T-helper 17 cell (primary cell): ENCODE results near the gene ETS1. TPM values are rescaled to one million over a fixed set of nuclear protein-coding genes. Genes with fewer than 3 reads are reported as not detected.

ENCODE experiments used
- ATAC-seq: fragments of 150-1000 bp; cut with Tn5 transposase; 2 replicates; pipeline ENCODE4 v1.10.0; 2021; ENCODE audit warnings: mild to moderate bottlenecking, moderate library complexity
- DNase-seq, 3 donors: peaks; one replicate each; pipeline versions ENCODE4 v3.0.0 to v3.0.0-alpha.2; 2020 to 2021
- H3K9me3 ChIP-seq: one replicate; pipeline ENCODE4 v1.7.0; 2013; ENCODE audit warnings: low read length, mild to moderate bottlenecking; ENCODE audit not compliant: control insufficient read depth, poor library complexity, severe bottlenecking
- H3K27ac Mint-ChIP-seq: one replicate; pipeline ENCODE4 v1.8.0; 2022; ENCODE audit warnings: mild to moderate bottlenecking, moderate library complexity, mixed read lengths
- H3K27me3 Mint-ChIP-seq: one replicate; pipeline ENCODE4 v1.8.0; 2022; ENCODE audit warnings: mixed read lengths
- H3K36me3 Mint-ChIP-seq: one replicate; pipeline ENCODE4 v1.8.0; 2022; ENCODE audit warnings: low read depth, mixed read lengths
- H3K4me1 Mint-ChIP-seq: one replicate; pipeline ENCODE4 v1.8.0; 2022; ENCODE audit warnings: mild to moderate bottlenecking, mixed read lengths
- H3K4me3 Mint-ChIP-seq: one replicate; pipeline ENCODE4 v1.8.0; 2022; ENCODE audit warnings: mild to moderate bottlenecking, moderate library complexity, mixed read lengths
- total RNA-seq, 4 donors: library from RNA in 2 of 4; stranded (reverse) in 2 of 4; gene quantifications; one replicate each; pipeline ENCODE4 v1.2.3 and lab custom pipeline; 2022 to 2026

ETS1 gene
- total RNA-seq, 2 donors from 2014 or later = 670 to 745 TPM

- ATAC-seq = no peak
- Mint-ChIP-seq H3K27me3 (no peaks in the 10 kb centered on the region), H3K4me1 (peaks cover 73% of the 10 kb centered on the region), H3K4me3 (peak overlapping the region; percentile 81), H3K27ac (peak overlapping the region; percentile 98), H3K36me3 (no peaks in the 10 kb centered on the region)
- DNase-seq = no peak
- H3K9me3 ChIP-seq = no peaks in the 10 kb centered on the region
Measured at GRCh38 chr11:128625326-128625725, 38.0 kb upstream of the ETS1 start.

GRCh38 chr11:128624269-128625175, 37.2 kb upstream of the ETS1 start:
- Mint-ChIP-seq H3K36me3 (no peaks in the 10 kb centered on the region), H3K4me3 (peak overlapping the region; percentile 81), H3K4me1 (peaks cover 76% of the 10 kb centered on the region), H3K27me3 (no peaks in the 10 kb centered on the region), H3K27ac (peak overlapping the region; percentile 98)
- ATAC-seq = peak; percentile 77
- no peaks in the 10 kb centered on the region for H3K9me3 ChIP-seq
- DNase-seq = peak; percentile 35 to 60 (median 55)

GRCh38 chr11:128623091-128623490, 35.7 kb upstream of the ETS1 start:
- DNase-seq = no peak
- H3K9me3 ChIP-seq = no peaks in the 10 kb centered on the region
- no peaks in the 10 kb centered on the region for H3K36me3 Mint-ChIP-seq
- peaks cover 77% of the 10 kb centered on the region for H3K4me1 Mint-ChIP-seq
- H3K27me3 Mint-ChIP-seq = no peaks in the 10 kb centered on the region
- H3K4me3 Mint-ChIP-seq = no peak overlapping the region
- ATAC-seq = no peak
- peak overlapping the region; percentile 98 for H3K27ac Mint-ChIP-seq

GRCh38 chr11:128621601-128622501, 34.5 kb upstream of the ETS1 start:
- Mint-ChIP-seq H3K36me3 (no peaks in the 10 kb centered on the region), H3K4me3 (no peak overlapping the region), H3K27me3 (no peaks in the 10 kb centered on the region), H3K4me1 (peaks cover 78% of the 10 kb centered on the region), H3K27ac (peak overlapping the region; percentile 98)
- DNase-seq (no peak), ATAC-seq (no peak)
- H3K9me3 ChIP-seq = no peaks in the 10 kb centered on the region

DNA sequence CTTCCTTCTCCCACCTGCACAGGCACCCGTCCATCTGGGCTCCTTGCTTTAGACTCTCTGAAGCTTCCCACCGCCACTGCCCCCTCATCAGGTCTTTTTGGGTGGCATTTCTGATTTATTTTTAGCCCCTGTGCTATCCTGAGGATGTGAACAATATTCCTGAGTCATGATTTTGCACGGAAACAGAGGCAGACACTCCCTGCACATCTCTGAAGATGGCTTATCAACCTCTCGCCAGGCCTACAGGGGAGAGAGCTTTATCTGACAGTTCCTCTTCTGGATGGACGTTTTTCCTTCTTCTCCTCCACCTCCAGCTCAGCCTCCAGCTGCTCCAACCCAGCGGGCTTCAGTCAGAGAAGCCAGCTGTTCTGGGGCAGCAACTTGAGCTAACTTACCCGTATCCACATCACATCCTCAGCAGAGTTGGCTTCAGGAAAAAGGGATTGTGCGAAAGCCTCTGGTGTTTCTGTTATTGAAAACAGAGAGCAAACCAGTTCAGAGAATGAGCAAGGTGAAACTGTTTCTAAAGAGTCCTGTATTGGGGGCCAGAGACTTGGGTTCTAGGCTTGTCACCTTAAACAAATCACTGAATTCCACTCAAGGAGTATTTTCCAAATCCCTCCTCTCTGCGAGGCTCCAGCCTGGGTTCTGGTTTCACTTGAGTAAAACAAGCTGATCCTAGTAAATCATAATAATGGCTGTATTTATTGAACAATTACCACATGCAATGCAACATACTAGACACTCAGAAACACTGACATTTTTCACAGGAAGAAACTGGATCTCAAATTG, 33.1 kb upstream of the ETS1 start:
- no peaks in the 10 kb centered on the region for H3K9me3 ChIP-seq
- Mint-ChIP-seq H3K36me3 (no peaks in the 10 kb centered on the region), H3K27me3 (no peaks in the 10 kb centered on the region), H3K27ac (peak overlapping the region; percentile 98), H3K4me3 (peak overlapping the region; percentile 74), H3K4me1 (peaks cover 70% of the 10 kb centered on the region)
- DNase-seq (no peak), ATAC-seq (no peak)

- Mint-ChIP-seq H3K4me3 (peak overlapping the region; percentile 74), H3K27ac (peak overlapping the region; percentile 98), H3K36me3 (no peaks in the 10 kb centered on the region), H3K4me1 (peaks cover 70% of the 10 kb centered on the region), H3K27me3 (no peaks in the 10 kb centered on the region)
- no peaks in the 10 kb centered on the region for H3K9me3 ChIP-seq
- ATAC-seq (peak; percentile 34), DNase-seq (no peak)
Measured at GRCh38 chr11:128619540-128620308, 32.4 kb upstream of the ETS1 start.

DNA sequence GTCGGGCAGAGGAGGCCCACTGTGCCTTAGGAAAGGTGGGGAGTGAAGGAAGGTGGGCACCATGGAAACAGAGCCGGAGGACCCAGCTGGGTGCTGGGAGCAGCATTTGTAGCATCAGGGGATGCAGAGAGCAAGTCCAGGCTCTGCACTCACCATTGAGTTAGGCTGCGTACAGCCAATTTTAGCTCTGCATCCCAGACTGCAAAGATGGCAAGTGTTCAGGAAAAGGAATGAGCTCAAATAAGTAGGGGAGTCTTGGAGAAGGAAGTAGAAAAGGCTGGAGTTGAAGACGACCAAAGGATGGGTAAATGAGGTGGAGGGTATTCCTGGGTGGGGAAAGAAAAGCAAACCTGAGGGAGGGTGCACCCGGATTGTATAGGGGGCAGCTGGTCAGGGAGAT, 31.6 kb upstream of the ETS1 start:
- Mint-ChIP-seq H3K4me1 (peaks cover 67% of the 10 kb centered on the region), H3K36me3 (no peaks in the 10 kb centered on the region), H3K27ac (peak overlapping the region; percentile 98), H3K27me3 (no peaks in the 10 kb centered on the region), H3K4me3 (no peak overlapping the region)
- no peaks in the 10 kb centered on the region for H3K9me3 ChIP-seq
- DNase-seq = no peak
- no peak for ATAC-seq

- no peaks in the 10 kb centered on the region for H3K9me3 ChIP-seq
- no peak for ATAC-seq
- Mint-ChIP-seq H3K27me3 (no peaks in the 10 kb centered on the region), H3K4me3 (no peak overlapping the region), H3K4me1 (peaks cover 64% of the 10 kb centered on the region), H3K36me3 (no peaks in the 10 kb centered on the region), H3K27ac (peak overlapping the region; percentile 98)
- DNase-seq = no peak
Measured at GRCh38 chr11:128618603-128619002, 31.2 kb upstream of the ETS1 start.

DNA sequence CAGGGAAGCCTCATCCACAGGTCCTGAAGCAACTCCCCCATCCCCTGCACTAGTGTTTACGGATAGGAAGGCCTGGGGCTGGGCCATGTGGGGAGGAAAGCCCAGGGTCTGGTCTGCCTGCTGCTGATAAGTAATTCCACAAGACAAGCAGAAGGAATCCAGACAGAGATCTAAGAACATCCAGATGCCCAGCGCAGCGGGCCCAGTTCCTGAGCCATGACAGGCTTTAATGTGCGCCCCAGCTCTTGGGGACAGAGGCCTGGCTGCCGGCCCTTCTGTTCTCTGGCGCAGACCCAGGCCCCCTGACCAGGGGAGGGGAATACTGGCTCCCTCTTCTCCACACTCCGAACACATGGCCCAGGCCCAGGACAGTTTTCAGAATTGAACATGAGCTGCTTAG, 28.8 kb upstream of the ETS1 start:
- Mint-ChIP-seq H3K36me3 (no peaks in the 10 kb centered on the region), H3K4me1 (peaks cover 57% of the 10 kb centered on the region), H3K27ac (no peak overlapping the region), H3K27me3 (no peaks in the 10 kb centered on the region), H3K4me3 (no peak overlapping the region)
- no peak for ATAC-seq
- H3K9me3 ChIP-seq = no peaks in the 10 kb centered on the region
- DNase-seq = no peak

- H3K36me3 Mint-ChIP-seq = no peaks in the 10 kb centered on the region
- DNase-seq (no peak), ATAC-seq (no peak)
- H3K4me1 Mint-ChIP-seq = peaks cover 58% of the 10 kb centered on the region
- no peak overlapping the region for H3K4me3 Mint-ChIP-seq
- H3K27me3 Mint-ChIP-seq = no peaks in the 10 kb centered on the region
- no peaks in the 10 kb centered on the region for H3K9me3 ChIP-seq
- H3K27ac Mint-ChIP-seq = no peak overlapping the region
Measured at GRCh38 chr11:128615612-128616011, 28.3 kb upstream of the ETS1 start.

- DNase-seq (no peak), ATAC-seq (no peak)
- no peaks in the 10 kb centered on the region for H3K9me3 ChIP-seq
- H3K4me1 Mint-ChIP-seq = peaks cover 57% of the 10 kb centered on the region
- peak overlapping the region; percentile 39 for H3K27ac Mint-ChIP-seq
- H3K4me3 Mint-ChIP-seq = no peak overlapping the region
- H3K36me3 Mint-ChIP-seq = no peaks in the 10 kb centered on the region
- no peaks in the 10 kb centered on the region for H3K27me3 Mint-ChIP-seq
Measured at GRCh38 chr11:128615076-128615475, 27.7 kb upstream of the ETS1 start.

DNA sequence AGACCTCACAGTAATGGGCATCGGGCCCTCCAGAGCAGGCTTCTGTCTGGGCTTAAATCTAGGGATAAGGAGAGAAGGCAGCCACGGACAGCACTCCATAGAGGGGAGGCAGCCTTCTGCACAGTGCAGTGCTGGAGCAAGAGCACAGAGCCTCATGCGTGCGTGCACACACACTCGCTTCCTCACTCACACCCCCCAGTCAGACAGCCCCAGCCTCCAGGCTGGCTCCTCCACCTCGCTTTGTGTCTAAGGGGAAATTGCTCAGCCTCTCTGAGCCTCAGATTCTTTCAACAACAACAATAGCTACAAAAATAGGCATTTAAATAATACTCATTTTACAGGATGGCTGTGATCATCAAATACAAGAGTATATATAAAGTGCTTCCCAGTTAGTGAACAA, 26.7 kb upstream of the ETS1 start:
- Mint-ChIP-seq H3K27ac (no peak overlapping the region), H3K4me1 (peaks cover 58% of the 10 kb centered on the region), H3K36me3 (no peaks in the 10 kb centered on the region), H3K4me3 (no peak overlapping the region), H3K27me3 (no peaks in the 10 kb centered on the region)
- DNase-seq (no peak), ATAC-seq (no peak)
- H3K9me3 ChIP-seq = no peaks in the 10 kb centered on the region
